Keratinocyte (primary cell): ENCODE data around the gene LSM5. TPM values are rescaled to one million over a fixed set of nuclear protein-coding genes. Genes with fewer than 3 reads are reported as not detected.

Source experiments
- DNase-seq: peaks from one replicate; pipeline ENCODE4 v3.0.0-alpha.2; 2011; ENCODE audit warnings: low read depth, missing footprints, low spot score
- FAIRE-seq: peaks from 2 replicates; lab custom pipeline; 2011; peaks lifted over from hg19 to GRCh38; lab: Jason Lieb, UNC
- H2AFZ ChIP-seq: 2 replicates; pipeline ENCODE4 v1.6.0; 2012; ENCODE audit warnings: low read length, control low read depth, inconsistent platforms; ENCODE audit not compliant: control insufficient read depth
- H3K27ac ChIP-seq: 2 replicates; pipeline ENCODE4 v1.5.1; 2011; ENCODE audit warnings: low read length; ENCODE audit not compliant: control insufficient read depth, insufficient read depth
- H3K27me3 ChIP-seq: 3 replicates; pipeline ENCODE4 v1.6.0; 2011; ENCODE audit warnings: low read length; ENCODE audit not compliant: control insufficient read depth, insufficient read depth; ENCODE audit errors: extremely low read depth
- H3K36me3 ChIP-seq, 2 experiments: 2 replicates in 1 of 2; 3 replicates in 1 of 2; pipeline ENCODE4 v1.5.1; 2011; ENCODE audit warnings: low read length in 2 of 2, mild to moderate bottlenecking in 1 of 2; ENCODE audit not compliant: control insufficient read depth in 2 of 2, insufficient read depth in 2 of 2; ENCODE audit errors: extremely low read depth in 1 of 2
- H3K4me1 ChIP-seq: 3 replicates; pipeline ENCODE4 v1.5.1; 2011; ENCODE audit warnings: low read length; ENCODE audit not compliant: control insufficient read depth, insufficient read depth; ENCODE audit errors: extremely low read depth
- H3K4me2 ChIP-seq: 3 replicates; pipeline ENCODE4 v1.6.0; 2011; ENCODE audit warnings: low read depth, low read length; ENCODE audit not compliant: control insufficient read depth, insufficient read depth; ENCODE audit errors: extremely low read depth
- H3K4me3 ChIP-seq, 3 experiments: fragments of 200-600 bp in 1 of 3; sonication (generic) in 1 of 3; 2 replicates in 2 of 3; 3 replicates in 1 of 3; pipeline ENCODE4 v1.5.1; 2011 to 2016; ENCODE audit warnings: low read length in 3 of 3, mild to moderate bottlenecking in 3 of 3, control low read depth in 2 of 3, inconsistent platforms in 1 of 3, low read depth in 1 of 3, mixed read lengths in 1 of 3, mixed run types in 1 of 3, moderate library complexity in 1 of 3; ENCODE audit not compliant: control insufficient read depth in 2 of 3, insufficient read depth in 2 of 3; ENCODE audit errors: extremely low read depth in 1 of 3
- H3K79me2 ChIP-seq: 2 replicates; pipeline ENCODE4 v1.6.0; 2012; ENCODE audit warnings: low read length; ENCODE audit not compliant: control insufficient read depth, insufficient read depth
- H3K9ac ChIP-seq: 3 replicates; pipeline ENCODE4 v1.6.0; 2011; ENCODE audit warnings: low read length; ENCODE audit not compliant: control insufficient read depth, insufficient read depth; ENCODE audit errors: extremely low read depth
- H3K9me1 ChIP-seq: 3 replicates; pipeline ENCODE4 v1.6.0; 2011; ENCODE audit warnings: low read length; ENCODE audit not compliant: control insufficient read depth, insufficient read depth; ENCODE audit errors: extremely low read depth
- H3K9me3 ChIP-seq: 2 replicates; pipeline ENCODE4 v1.5.1; 2012; ENCODE audit warnings: low read depth, low read length; ENCODE audit not compliant: control insufficient read depth
- H4K20me1 ChIP-seq: 3 replicates; pipeline ENCODE4 v1.6.0; 2011; ENCODE audit warnings: low read length; ENCODE audit not compliant: control insufficient read depth, insufficient read depth; ENCODE audit errors: extremely low read depth
- CTCF ChIP-seq, 3 experiments: IDR thresholded peaks in 1 of 3; conservative IDR thresholded peaks in 1 of 3; optimal IDR thresholded peaks in 1 of 3; 2 replicates in 2 of 3; 3 replicates in 1 of 3; pipeline versions ENCODE3 to v1.5.1; 2011; ENCODE audit warnings: low read length in 3 of 3, mild to moderate bottlenecking in 3 of 3, moderate library complexity in 2 of 3, control low read depth in 1 of 3, inconsistent platforms in 1 of 3; ENCODE audit not compliant: insufficient read depth in 2 of 3; ENCODE audit errors: extremely low read depth in 1 of 3
- EZH2 ChIP-seq: IDR thresholded peaks from one replicate; pipeline ENCODE4 v1.6.1; 2012; ENCODE audit warnings: inconsistent platforms, mild to moderate bottlenecking, low read length, moderate library complexity
- dilution Hi-C: fragments of 300-500 bp; cut with MboI; formaldehyde crosslinking; loops from one replicate; pipeline ENCODE4 v1.7.0; 2020; ENCODE audit warnings: low sequenced_read_pairs; ENCODE audit not compliant: extremely low pct_ligation_motif_present
- polyA plus RNA-seq, 5 experiments: library from polyadenylated mRNA; depleted of rRNA in 3 of 5; stranded (reverse) in 3 of 5; stranded (forward) in 1 of 5; unstranded in 1 of 5; fragments of >200 nt; gene quantifications; 1 replicate in 1 of 5; 2 replicates in 3 of 5; 3 replicates in 1 of 5; pipeline versions ENCODE4 v1.2.1 to v1.2.3, GENCODE V29; 2011 to 2012; ENCODE audit warnings: missing spikeins in 2 of 5, low read depth in 1 of 5, low replicate concordance in 1 of 5

LSM5 gene
- polyA plus RNA-seq, 1 donor (not counting 4 experiments of a cell fraction or from before 2014, with no cell fraction given): 90.2 TPM

GRCh38 chr7:32494946-32495297, 4.7 kb upstream of the LSM5 start:
- dilution Hi-C loops: no loop called here
- peaks cover 46% of the 10 kb centered on the region for H3K79me2 ChIP-seq
- no peak for FAIRE-seq

GRCh38 chr7:32489788-32490126, 423 bp downstream of the LSM5 start:
- H3K4me3 ChIP-seq: peak overlapping the region; percentile 53 to 72 (median 71)
- no peaks in the 10 kb centered on the region for H3K27me3 ChIP-seq
- dilution Hi-C loops: no loop called here
- H3K9me3 ChIP-seq: no peaks in the 10 kb centered on the region
- peak overlapping the region; percentile 85 for H2AFZ ChIP-seq
- no peaks in the 10 kb centered on the region for H4K20me1 ChIP-seq
- H3K4me2 ChIP-seq: peak overlapping the region; percentile 77
- H3K4me1 ChIP-seq: no peaks in the 10 kb centered on the region
- TF ChIP-seq CTCF (optimal IDR thresholded peaks at IDR 0.05 in 1 of 3, IDR thresholded peaks at IDR 0.05 in 1 of 3, conservative IDR thresholded peaks at IDR 0.05 in 1 of 3; ENCODE audit: extremely low read depth in 1 of 3, insufficient read depth in 2 of 3, low read length in 3 of 3): no peak
- TF ChIP-seq EZH2: no peak
- DNase-seq (no peak), FAIRE-seq (no peak)
- peak overlapping the region; percentile 86 for H3K9ac ChIP-seq
- H3K36me3 ChIP-seq: peaks cover 2 to 8% of the 10 kb centered on the region in 2 experiments
- H3K9me1 ChIP-seq: no peaks in the 10 kb centered on the region
- H3K79me2 ChIP-seq: peaks cover 20% of the 10 kb centered on the region
- peak overlapping the region; percentile 81 for H3K27ac ChIP-seq

More at GRCh38 chr7:32494946-32495297, 4.7 kb upstream of the LSM5 start:
- no peaks in the 10 kb centered on the region for H3K36me3 ChIP-seq
- peak overlapping the region; percentile 98 for H2AFZ ChIP-seq
- peak overlapping the region; percentile 90 for H3K27ac ChIP-seq
- DNase-seq: no peak
- H3K4me1 ChIP-seq: peaks cover 4% of the 10 kb centered on the region
- H3K4me3 ChIP-seq: peak overlapping the region; percentile 92 to 99 (median 99)
- H3K9me1 ChIP-seq: no peaks in the 10 kb centered on the region
- H3K9me3 ChIP-seq: no peaks in the 10 kb centered on the region
- peak overlapping the region; percentile 90 for H3K9ac ChIP-seq
- TF ChIP-seq CTCF (optimal IDR thresholded peaks at IDR 0.05 in 1 of 3, IDR thresholded peaks at IDR 0.05 in 1 of 3, conservative IDR thresholded peaks at IDR 0.05 in 1 of 3; ENCODE audit: extremely low read depth in 1 of 3, insufficient read depth in 2 of 3, low read length in 3 of 3) (no peak), EZH2 (no peak)
- no peaks in the 10 kb centered on the region for H3K27me3 ChIP-seq
- H4K20me1 ChIP-seq: no peaks in the 10 kb centered on the region
- peak overlapping the region; percentile 89 for H3K4me2 ChIP-seq
